Measurements from ENCODE around the gene ACADS.
"Not testable (repeated sequence)": the region's sequence is repeated elsewhere in the genome, so short reads cannot be mapped to it uniquely, and the experiment has no call there.

Gene ACADS

DNA sequence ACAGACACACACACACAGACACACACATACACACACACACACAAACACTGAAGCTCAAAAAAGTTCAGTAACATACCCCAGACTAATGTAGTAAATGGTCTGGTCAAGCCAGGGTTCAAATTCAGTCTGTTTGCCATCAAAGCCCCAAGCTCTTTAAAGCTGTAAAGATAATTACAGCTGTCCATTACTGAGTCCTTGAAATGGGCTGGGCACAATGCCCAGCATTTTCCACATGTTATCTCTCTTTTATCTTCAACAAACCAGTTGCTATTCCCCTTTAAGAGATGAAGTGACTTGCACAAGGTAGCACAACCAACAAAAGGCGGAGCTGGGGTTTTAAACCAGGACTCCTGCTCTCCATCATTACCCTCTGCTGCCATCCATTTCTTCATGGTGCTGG, 23.0 kb upstream of the ACADS start:
- DNase-seq: no peak

DNA sequence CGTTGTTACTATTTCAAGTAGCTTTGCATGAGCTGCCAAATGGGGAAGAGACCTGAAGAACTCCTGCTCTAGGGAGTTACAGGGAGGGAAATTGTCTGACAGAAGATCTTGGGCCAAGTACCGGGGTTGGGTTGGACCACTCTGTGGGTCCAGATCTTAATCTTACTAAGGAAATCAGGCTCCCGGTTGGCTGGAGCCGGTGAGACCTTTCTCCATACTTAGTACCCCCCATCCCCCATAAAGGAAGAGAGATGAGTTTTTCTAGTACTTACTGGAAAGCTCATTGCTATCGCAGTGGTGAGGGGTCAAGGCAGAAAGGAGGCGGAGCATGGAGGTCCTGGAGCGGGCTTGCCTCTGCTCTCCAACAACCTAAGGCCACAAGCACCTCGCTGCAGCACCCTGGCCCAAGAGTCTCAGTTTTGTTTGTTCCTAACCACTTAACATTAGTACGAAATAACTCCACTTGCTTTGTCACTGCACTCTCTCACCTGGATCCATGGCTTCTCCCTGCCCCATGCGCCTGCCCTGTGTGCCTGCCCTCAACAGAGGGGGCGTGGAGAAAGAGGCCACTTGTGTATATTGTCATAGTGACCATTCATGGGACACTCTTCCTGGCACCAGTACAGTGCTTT, 22.2 kb upstream of the ACADS start:
- DNase-seq: no peak

DNA sequence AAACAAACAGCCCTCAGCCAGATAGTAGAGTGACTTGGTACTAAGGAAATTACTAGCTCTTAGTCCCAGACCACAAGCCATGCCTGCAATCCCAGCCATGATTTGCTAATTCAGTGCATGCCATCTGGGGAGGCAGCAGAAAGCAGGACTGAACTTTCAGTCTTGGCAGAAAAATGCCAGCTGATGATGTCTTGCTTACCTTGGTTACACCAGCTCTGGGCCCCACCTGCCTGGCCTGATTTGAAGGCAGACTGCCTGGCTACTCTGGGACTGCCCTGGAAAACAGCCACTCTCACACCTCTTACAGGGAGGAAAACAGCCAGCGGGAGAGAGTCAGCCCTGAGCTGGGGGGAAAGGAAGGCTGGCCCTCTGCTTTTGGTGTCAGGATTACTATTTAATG, 20.0 kb upstream of the ACADS start:
- no peak for DNase-seq

DNA sequence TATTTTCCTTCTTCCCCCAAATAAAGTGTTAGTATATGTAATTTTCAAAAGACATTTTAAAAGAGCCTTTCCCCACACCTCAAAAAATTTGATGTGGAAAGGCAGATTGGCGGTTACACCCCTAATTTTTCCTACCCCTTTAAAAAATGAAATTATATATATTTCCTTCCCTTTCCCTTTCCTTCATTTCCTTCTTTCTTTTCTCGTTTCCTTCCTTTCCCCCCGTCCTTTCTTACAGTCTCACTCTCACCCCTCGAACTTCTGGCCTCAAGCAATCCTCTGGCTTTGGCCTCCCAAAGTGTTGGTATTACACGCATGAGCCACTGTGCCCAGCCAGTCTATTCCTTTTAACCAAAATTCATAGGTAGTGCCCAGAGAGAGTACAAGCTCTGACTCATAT, 19.6 kb upstream of the ACADS start:
- DNase-seq: no peak

DNA sequence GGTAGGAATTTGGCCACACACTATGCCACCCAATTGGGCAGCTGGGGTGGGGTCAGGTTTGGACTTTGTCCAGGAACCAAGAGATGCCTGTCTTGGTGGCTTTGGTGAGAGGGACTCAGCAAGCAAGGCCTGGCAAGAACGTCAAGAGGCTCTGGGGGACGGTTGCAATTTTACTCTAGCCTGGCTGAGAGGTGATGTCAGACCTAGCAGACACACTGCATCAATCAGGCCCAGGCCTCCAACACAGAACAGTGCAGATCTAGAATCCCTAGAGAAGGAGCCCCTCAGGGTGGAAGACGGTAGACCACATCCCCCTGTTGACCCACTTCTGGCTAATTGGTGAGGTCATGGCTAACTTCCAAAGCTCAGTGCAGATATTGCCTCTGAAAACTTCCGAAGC, 17.0 kb upstream of the ACADS start:
- no peak for DNase-seq

DNA sequence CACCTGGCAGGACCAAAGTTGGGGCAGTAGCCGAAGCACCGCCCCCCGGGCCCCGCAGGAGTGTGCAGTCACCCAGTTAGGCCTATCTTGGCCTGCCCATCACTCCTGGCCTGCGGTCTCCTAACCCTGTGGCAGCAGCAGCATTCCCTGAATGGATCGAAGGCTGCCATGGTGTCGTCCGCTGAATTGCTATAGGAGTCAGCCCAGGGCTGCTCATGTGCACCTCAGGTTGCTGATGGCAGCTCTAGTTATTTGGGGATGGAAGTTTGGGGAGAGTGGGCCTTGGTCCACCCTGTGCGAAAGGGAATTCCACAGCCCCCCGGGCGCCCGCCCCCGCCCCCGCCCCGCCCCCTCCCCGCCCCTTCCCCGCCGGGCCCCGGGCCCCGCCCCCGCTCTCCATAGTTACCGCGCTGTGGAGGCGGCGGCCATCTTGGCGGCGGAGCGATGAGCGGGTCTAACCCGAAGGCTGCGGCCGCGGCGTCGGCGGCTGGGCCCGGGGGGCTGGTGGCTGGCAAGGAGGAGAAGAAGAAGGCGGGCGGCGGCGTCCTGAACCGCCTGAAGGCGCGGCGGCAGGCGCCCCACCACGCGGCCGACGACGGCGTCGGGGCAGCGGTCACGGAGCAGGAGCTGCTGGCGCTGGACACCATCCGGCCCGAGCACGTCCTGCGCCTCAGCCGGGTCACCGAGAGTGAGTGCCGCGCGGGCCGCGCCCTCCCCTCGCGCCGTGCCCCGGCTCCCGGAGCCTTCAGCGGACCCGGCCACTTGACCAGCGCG, 15.4 kb upstream of the ACADS start, which contains the start of gene UNC119B:
UNC119B (plus strand) TSS at position 428 of the 774 bp plus-strand sequence; CDS start at position 445, 17 bp downstream.
- DNase-seq: peak; percentile 60

DNA sequence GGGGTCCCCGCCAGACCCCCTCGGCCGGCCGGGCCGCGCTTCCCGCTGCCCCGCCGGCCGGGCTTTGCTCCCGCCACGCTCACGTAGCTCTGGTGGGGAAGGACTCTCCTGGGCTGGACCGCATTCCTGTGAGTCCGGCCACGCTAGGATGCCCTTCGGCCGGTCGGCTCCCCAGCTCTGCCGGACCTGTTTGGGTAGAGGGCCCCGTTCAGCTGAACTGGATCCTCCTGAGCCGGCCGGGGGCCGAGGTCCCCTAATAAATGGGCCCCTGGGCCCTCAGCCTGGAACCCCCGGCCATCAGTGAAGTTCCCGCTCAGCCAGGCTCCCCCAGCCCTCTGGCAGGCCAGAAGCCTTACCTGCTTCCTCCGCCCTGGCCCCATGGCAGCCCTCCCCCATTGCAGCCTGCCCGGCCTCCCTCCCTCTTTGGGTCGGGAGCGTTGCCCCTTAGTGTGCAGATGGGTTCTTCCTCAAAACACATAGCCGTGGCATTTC, 14.8 kb upstream of the ACADS start:
- DNase-seq: peak; percentile 49

DNA sequence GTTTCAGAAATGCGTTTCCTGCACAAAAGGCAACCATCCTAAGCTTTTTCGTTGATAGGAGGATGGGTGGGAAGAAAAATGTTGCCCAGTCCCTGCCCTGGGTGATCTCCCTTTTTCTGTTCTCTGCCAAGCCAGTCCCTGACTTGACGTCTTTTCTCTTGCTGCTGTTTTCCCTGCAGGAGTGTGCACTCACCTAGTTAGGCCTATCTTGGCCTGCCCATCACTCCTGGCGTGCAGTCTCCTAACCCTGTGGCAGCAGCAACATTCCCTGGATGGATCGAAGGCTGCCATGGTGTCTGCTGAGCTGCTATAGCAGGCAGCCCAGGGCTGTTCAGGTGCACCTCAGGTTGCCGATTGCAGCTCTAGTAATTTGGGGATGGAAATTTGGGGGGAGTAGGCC, 14.2 kb upstream of the ACADS start:
- DNase-seq: no peak

DNA sequence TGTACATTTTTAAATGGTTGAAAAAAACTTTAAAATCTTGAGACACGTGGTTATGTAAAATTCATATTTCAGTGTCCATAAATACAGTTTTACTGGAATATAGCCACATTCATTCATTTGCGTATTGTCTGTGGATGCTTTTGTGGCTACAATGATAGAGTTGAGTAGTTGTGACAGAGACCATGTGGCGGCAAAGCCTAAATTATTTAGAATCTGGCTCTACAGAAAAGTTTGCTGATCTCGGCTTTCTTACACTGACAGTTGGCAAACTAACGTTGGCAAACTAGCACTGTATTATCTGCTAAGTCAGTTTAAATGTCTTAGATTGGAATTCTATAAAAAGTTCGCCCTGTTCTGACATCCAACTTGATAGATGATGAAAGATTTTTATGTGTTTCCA, 13.0 kb upstream of the ACADS start:
- no peak for DNase-seq

DNA sequence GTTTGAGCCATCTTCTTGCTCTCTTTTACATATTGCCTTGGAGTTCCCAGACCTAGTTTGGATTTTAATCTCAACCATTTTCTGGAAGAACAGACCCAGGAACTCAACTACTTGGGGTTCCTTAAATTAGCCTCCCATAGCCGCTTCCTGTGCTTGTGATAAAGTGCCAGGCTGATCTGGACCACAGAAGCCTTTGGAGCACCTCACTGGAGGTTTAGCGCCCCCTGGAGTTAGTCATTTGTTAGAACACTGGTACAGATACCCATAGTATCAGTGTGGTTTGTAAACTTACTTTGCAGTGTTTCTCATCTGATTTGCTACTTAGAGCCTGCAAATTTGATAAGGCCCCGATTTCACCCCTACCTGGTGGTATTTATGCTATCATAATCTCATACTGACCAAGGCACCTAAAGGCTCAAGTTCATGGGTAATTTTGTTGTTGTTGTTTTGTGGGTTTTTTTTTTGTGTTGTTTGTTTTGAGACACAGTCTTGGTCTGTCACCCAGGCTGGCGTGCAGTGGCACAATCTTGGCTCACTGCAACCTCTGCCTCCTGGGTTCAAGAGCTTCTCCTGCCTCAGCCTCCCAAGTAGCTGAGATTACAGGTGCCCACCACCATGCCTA, 11.7 kb upstream of the ACADS start:
- DNase-seq: peak; percentile 75

DNA sequence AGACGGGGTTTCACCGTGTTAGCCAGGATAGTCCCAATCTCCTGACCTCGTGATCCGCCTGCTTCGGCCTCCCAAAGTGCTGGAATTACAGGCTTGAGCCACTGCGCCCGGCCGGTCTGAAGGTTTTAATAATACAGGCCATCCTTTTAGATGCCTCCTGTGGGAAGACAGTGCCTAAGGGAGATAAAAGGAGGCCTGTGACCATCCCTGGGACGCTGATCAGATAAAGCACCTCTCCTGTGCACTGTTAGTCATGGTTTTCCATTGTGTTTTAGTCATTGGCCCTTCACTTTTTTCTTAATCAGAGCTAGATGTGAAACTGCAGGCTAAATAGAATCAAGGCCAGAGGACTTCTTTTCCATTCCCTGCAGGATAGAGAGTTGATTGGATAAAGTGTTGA, 7.6 kb upstream of the ACADS start:
- DNase-seq: no peak

DNA sequence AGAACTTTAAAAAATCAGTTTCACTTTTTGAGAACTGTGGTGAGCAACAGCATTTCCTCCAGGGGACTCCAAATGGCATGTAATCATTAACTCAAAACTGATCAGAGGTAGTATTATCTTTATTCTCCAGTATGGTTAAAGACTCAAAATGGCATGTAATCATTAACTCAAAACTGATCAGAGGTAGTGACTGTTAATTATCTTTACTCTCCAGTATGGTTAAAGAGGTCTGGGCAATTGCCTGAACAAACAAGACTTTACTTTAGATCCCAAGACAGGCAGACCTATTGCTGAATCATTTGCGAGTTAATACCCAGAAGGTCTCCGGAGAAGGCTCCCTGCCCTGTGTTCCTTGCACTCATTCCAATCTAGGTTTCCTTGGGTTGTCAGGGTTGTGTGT, 6.6 kb upstream of the ACADS start:
- no peak for DNase-seq

DNA sequence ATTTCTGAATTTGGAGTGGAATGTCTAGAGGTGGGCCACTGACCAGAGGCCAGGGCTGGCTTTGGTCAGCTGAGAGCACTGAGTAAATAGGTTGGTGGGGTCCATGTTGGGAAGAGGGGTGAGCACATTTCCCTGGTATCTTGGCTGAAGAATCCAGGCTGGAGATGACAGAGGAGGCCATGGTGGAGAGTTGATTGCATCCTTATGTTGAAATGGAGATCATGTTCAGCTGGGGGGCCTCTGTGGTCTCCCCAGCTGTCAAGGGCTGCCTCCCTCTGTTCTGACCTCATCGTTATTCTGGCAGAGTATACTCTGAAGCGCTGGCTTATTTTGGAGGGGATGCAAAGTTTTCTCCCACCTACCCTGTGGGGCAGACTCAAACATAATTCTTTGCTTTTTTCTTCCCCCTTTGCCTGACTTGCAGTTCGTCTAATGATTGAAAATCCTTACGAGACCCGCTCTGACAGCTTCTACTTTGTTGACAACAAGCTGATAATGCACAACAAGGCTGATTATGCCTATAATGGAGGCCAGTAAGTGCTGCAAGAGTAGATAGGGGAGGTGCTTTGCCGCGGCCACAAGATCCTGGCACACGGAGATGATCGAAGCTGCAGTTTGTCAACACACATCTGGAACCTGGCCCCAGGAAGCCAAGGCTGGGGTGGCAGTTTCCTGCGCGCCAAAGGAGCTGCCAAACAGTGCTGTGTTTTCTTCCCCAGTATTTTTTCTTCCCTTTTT, 6.0 kb upstream of the ACADS start:
- DNase-seq: no peak

DNA sequence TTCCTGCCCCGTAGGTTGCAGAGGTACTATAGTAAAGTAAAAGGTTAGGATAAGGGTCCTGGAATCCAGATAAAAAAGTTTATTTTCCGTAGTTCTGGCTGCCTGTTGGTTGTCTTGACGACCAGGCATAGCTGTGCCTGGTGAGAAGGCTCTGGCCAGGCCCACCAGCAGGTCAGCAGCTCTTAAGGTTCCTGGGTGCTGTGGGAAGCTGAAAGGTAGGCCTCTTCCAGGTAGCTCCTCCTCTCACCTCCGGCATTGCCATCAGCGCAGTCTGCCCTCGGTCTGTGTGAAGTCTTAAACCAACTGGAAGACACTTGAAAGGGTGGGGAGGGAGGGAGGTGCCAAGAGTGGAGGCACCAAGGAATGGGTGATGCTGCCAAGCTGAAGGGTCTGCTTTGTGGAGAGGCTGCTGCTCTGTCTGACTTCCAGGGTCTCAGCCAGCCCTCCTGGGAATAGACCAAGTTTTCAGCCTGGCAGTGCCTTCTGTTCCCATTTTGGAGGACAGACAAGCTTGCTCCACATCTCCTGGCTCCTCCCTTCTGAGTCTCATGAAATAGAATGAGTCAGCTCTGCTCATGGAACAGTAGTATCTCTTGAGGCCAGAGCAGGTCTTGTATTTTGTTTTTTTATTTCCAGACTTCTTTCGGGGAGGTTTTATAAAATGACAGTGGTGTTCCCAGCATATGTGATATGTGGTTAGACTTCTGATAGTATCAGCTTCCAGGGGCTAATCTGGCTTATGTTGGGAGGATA, 5.2 kb upstream of the ACADS start:
- DNase-seq: no peak

DNA sequence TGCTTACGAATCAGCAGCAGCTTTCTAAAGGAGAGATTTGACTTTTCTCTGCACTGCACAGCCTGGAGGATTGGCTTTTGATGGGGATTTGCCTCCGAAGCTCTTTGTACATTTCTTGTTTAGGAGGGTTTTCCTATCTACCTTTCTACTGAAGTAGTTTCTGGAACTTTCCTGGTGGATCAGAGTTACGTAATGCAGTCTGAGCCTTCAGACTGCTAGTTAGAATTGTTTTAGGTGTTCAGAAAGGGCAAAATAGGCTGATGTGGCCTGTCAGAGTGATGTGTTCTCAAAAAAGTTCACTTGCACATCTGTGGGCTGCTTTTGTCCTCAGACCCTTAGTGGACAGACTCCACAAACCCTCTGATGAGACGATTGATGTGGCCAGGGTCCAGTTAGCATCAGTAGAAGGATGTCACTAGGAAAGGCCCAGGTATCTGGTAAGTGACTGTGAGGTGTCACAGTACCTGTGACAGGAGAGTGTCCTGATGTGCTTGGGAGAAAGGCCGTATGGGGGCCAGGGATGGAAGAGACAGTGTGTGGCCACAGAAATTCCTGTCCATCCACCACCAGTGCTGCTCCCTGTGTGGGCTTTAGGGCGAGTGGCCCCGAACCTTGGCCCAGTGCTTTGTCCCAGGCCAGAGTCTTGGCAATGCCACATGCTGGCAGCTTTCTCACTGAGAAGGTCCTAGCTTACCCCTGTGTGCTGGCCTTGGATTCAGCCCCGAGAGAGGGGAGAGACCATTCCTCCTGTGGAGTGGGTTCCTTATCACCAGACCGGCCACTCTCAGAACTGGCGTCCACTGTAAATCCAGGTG, 4.4 kb upstream of the ACADS start:
- no peak for DNase-seq

DNA sequence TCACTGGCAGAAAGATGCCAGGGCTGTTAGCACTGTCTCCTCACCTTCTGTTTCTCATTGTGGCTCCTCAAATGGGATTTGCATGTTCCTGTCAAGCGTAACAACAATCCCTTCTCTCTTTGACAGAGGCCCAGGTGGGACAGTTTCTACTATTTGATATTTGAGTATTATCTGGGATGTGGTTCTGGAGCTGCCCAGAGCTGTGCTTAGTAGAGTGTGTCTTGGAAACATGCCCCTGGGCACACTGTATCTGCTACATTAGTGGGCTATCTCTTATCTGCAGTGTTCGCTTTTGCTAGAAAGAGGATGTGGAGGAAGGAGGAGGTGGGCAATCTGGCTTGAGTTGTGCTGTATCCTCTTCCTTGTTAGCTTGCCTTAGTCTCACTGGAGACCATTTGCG, 3.8 kb upstream of the ACADS start:
- no peak for DNase-seq

DNA sequence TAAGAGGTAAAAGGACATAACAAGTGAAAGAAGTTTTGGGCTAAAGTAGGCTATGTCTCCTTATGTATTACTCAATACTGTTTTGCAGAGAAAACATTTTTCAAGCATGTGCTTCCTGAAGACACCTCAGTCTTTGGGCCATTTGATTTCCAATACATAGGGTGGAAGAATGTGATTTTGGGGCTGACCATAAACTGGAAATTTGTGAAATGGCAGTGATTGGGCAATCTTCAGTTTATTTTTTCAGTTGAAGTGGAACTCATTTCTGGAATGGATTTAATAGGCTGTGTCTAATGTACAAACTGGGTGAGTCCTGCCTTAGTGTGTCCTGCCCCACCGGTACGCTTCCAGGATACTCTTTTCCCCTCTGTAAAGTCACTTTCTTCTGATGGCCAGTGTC, 2.8 kb upstream of the ACADS start:
- DNase-seq: no peak

DNA sequence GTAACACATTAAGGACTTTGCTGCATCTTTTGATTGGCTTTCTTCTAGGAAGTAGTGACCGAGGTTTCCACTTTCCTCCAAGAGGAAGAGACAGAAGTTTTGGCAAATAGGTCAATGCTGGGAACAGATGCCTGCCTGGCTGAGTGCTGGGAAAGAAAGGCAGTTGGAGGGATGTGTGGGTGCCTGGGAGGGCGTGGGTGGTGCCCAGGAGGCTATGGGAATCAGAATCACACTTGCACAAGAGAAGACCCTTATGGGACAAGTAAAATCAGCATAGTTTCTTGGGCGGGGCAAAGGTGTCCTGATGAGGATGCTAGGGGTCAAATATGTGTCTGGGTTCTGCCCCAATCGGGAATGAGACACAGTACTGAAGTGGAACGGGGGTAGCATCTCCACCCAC, 906 bp upstream of the ACADS start:
- no peak for DNase-seq

DNA sequence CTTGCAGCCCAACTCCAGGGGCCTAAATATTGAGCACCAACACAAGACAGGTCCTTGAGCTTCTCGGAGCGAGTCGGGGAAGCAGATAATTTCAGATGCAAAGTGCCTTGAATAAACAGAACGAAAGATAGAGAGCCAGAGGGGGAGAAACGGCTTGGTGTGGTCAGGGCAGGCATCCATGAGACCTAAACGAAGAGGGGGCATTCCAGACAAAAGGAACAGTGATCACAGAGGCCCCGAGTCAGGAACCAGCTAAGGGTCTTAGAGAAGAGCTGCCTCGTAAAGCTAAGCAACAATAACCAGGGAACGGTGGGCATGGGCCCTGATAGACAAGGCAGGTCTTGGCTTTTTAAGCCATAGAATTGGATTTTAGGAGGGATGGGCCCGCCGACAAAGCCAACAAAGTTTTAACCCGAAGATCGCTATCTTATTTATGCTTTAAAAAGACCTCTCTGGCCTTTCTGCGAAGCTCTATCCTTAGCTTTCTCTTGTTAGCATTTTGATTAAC, 421 bp upstream of the ACADS start:
- no peak for DNase-seq

DNA sequence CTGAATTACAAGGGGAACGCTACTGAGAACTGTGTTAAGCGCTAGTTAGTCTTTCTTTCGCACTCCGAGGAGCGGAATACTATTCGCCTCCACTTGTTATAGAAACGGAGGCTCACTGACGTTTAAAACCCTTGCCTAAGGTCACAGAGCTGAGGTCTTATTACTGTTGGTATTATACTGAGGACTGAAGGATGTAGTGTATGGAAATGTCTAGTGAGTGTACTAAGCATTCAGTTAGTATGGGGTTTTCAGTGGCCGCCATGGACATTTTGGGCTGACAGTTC, 826 bp downstream of the ACADS start:
- DNase-seq: no peak

DNA sequence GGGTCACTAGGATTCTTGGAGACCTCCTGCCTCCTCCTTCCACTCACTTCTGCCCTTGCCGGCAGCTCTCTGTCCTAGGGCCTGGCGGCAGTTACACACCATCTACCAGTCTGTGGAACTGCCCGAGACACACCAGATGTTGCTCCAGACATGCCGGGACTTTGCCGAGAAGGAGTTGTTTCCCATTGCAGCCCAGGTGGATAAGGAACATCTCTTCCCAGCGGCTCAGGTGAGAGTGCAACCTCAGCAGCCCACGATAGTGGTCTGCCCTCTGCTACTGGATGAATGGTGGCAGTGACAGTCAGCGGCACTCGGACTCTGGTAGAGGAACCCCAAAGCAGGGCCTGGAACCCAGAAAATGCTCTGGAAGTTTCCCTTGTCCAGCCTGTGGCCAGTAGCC, 1.3 kb downstream of the ACADS start:
- no peak for DNase-seq

DNA sequence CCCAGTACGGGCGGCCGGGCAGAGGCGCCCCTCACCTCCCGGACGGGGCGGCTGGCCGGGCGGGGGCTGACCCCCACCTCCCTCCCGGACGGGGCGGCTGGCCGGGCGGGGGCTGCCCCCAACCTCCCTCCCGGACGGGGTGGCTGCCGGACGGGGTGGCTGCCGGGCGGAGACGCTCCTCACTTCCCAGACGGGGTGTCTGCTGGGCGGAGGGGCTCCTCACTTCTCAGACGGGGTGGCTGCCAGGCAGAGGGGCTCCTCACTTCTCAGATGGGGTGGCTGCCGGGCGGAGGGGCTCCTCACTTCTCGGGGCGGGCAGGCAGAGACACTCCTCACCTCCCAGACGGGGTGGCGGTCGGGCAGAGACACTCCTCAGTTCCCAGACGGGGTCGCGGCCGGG, 6.6 kb downstream of the ACADS start:
- DNase-seq: not testable (repeated sequence)

Data from NCI-H146 (cell line).